Uterus (tissue), 2 donors: ENCODE data around the gene CHML.

ENCODE experiments used
- CTCF ChIP-seq, 4 experiments: fragments of 200-600 bp in 2 of 4; fragments of 450-650 bp in 2 of 4; sonication (generic) in 2 of 4; IDR thresholded peaks; one replicate each; pipeline ENCODE4 v1.5.1; 2016 to 2019; ENCODE audit warnings: antibody characterized with exemption in 4 of 4, mild to moderate bottlenecking in 2 of 4, moderate library complexity in 1 of 4
- POLR2A ChIP-seq, 2 donors: fragments of 450-650 bp; IDR thresholded peaks; one replicate each; pipeline ENCODE4 v1.6.1; 2016; ENCODE audit warnings: antibody characterized with exemption in 2 of 2, mild to moderate bottlenecking in 1 of 2, moderate library complexity in 1 of 2

- no peak for TF ChIP-seq CTCF (IDR thresholded peaks at IDR 0.05)
- no peak for TF ChIP-seq POLR2A (IDR thresholded peaks at IDR 0.05)
These were observed 8.0 kb upstream of the CHML start for GRCh38 chr1:241648159-241648558.
